WTC11 (cell line): ENCODE data around the gene FGF1. TPM values are rescaled to one million over a fixed set of nuclear protein-coding genes. Genes with fewer than 3 reads are reported as not detected.

ENCODE experiments used
- ATAC-seq: fragments of 200-7000 bp; cut with Tn5 transposase; 2 replicates; pipeline ENCODE4 v1.10.0; 2021; ENCODE audit warnings: mild to moderate bottlenecking, moderate library complexity
- CTCF ChIA-PET: fragments of 300-600 bp; sonication (Branson Sonifier 250); formaldehyde crosslinking; loops from one replicate; lab custom pipeline; 2021; ENCODE audit warnings: antibody characterized with exemption; lab: Charles Lee
- POLR2A ChIA-PET: fragments of 350-600 bp; sonication (Branson Sonifier 250); formaldehyde crosslinking; loops from one replicate; lab custom pipeline; 2021; ENCODE audit warnings: antibody characterized with exemption; lab: Charles Lee
- DNase-seq: peaks from one replicate; pipeline ENCODE4 v3.0.0; 2021; ENCODE audit warnings: low spot score
- H3K27ac Mint-ChIP-seq: 2 replicates; pipeline ENCODE4 v1.8.0; 2021; ENCODE audit warnings: mixed read lengths
- H3K27me3 Mint-ChIP-seq: 2 replicates; pipeline ENCODE4 v1.8.0; 2021; ENCODE audit warnings: low read depth, mild to moderate bottlenecking, moderate library complexity, mixed read lengths
- H3K36me3 Mint-ChIP-seq: 2 replicates; pipeline ENCODE4 v1.8.0; 2021; ENCODE audit warnings: mixed read lengths
- H3K4me1 Mint-ChIP-seq: 2 replicates; pipeline ENCODE4 v1.8.0; 2022; ENCODE audit warnings: mixed read lengths
- H3K4me3 Mint-ChIP-seq: 2 replicates; pipeline ENCODE4 v1.8.0; 2021; ENCODE audit warnings: mild to moderate bottlenecking, moderate library complexity, mixed read lengths
- H3K9me3 Mint-ChIP-seq: 2 replicates; pipeline ENCODE4 v1.8.0; 2021; ENCODE audit warnings: mixed read lengths
- CREB1 ChIP-seq: sonication (generic); formaldehyde crosslinking; IDR thresholded peaks from 2 replicates; pipeline ENCODE4 v1.8.0; 2023; ENCODE audit warnings: mild to moderate bottlenecking, missing genetic modification reagents
- FOXP1 ChIP-seq: sonication (generic); formaldehyde crosslinking; IDR thresholded peaks from 2 replicates; pipeline ENCODE4 v1.8.0; 2022; ENCODE audit warnings: missing genetic modification reagents, mild to moderate bottlenecking, moderate library complexity, borderline replicate concordance
- HMGA2 ChIP-seq: fragments of 250-450 bp; sonication (Bioruptor Pico); IDR thresholded peaks from 2 replicates; pipeline ENCODE4 v1.4.0; 2021; ENCODE audit warnings: mild to moderate bottlenecking, moderate library complexity
- KAT7 ChIP-seq: sonication (generic); formaldehyde crosslinking; IDR thresholded peaks from 2 replicates; pipeline ENCODE4 v1.8.1; 2023; ENCODE audit warnings: missing genetic modification reagents, mild to moderate bottlenecking, borderline replicate concordance
- NR2C2 ChIP-seq: sonication (generic); formaldehyde crosslinking; IDR thresholded peaks from 2 replicates; pipeline ENCODE4 v1.8.0; 2022; ENCODE audit warnings: mild to moderate bottlenecking, missing genetic modification reagents
- PRRX2 ChIP-seq: fragments of 250-450 bp; sonication (Bioruptor Pico); IDR thresholded peaks from 2 replicates; pipeline ENCODE4 v1.8.0; 2021; ENCODE audit warnings: mild to moderate bottlenecking
- RELA ChIP-seq: sonication (generic); formaldehyde crosslinking; IDR thresholded peaks from 2 replicates; pipeline ENCODE4 v1.8.1; 2022; ENCODE audit warnings: missing genetic modification reagents, mild to moderate bottlenecking, borderline replicate concordance
- SOX15 ChIP-seq: fragments of 250-450 bp; sonication (Bioruptor Pico); IDR thresholded peaks from 2 replicates; pipeline ENCODE4 v1.9.0; 2021; ENCODE audit warnings: mild to moderate bottlenecking
- ZBTB21 ChIP-seq: sonication (generic); formaldehyde crosslinking; IDR thresholded peaks from 2 replicates; pipeline ENCODE4 v1.8.1; 2023; ENCODE audit warnings: mild to moderate bottlenecking, missing genetic modification reagents, borderline replicate concordance
- ZNF219 ChIP-seq: sonication (generic); formaldehyde crosslinking; IDR thresholded peaks from 2 replicates; pipeline ENCODE4 v1.8.0; 2023; ENCODE audit warnings: missing genetic modification reagents, mild to moderate bottlenecking, borderline replicate concordance
- ZNF232 ChIP-seq: sonication (generic); formaldehyde crosslinking; IDR thresholded peaks from 2 replicates; pipeline ENCODE4 v1.8.0; 2022; ENCODE audit warnings: mild to moderate bottlenecking, missing genetic modification reagents
- ZNF416 ChIP-seq: fragments of 250-450 bp; sonication (Bioruptor Pico); IDR thresholded peaks from 2 replicates; pipeline ENCODE4 v1.9.0; 2021; ENCODE audit warnings: mild to moderate bottlenecking, inconsistent platforms
- total RNA-seq: library from RNA; stranded (reverse); gene quantifications from 3 replicates; pipeline ENCODE4 v1.2.3, GENCODE V29; 2021
- TF ChIP-seq, protein P1 (sequence below): sonication (generic); formaldehyde crosslinking; IDR thresholded peaks from 2 replicates; pipeline ENCODE4 v1.8.1; 2022; ENCODE audit warnings: mild to moderate bottlenecking, missing genetic modification reagents, moderate library complexity, borderline replicate concordance
- TF ChIP-seq, protein P2 (sequence below): sonication (generic); formaldehyde crosslinking; conservative IDR thresholded peaks from 2 replicates; pipeline ENCODE4 v1.8.1; 2022; ENCODE audit warnings: mild to moderate bottlenecking, missing genetic modification reagents
- TF ChIP-seq, protein P3 (sequence below): sonication (generic); formaldehyde crosslinking; IDR thresholded peaks from 2 replicates; pipeline ENCODE4 v1.8.0; 2022; ENCODE audit warnings: missing genetic modification reagents

Gene FGF1
- total RNA-seq, 1 experiment from 2014 or later = 0.55 TPM

DNA sequence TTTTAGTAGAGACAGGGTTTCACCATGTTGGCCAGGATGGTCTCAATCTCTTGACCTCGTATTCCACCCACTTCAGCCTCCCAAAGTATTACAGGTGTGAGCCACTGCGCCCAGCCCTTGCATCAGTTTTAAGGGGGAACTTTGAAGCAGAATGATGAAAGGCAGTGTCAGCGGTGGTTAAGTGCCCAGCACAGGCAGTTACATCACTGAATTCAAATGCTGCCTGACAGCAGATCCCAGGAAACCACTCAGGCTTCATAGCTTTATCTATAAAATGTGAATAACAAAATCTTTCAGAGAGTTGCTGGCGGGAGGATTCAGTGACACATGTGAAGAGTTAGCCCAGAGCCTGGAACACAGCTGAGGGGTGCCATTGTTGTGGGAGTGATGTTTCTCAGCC is 26.5 kb downstream of the FGF1 start:
- no peaks in the 10 kb centered on the region for H3K27me3 Mint-ChIP-seq
- H3K36me3 Mint-ChIP-seq = no peaks in the 10 kb centered on the region
- no peak for TF ChIP-seq ZNF416 (CRISPR knock-in tag)
- no peak for TF ChIP-seq ZBTB21 (CRISPR knock-in tag)
- TF ChIP-seq ZNF219 (CRISPR knock-in tag) = no peak
- no peak for TF ChIP-seq KAT7
- TF ChIP-seq PRRX2 (CRISPR knock-in tag) = no peak
- H3K4me3 Mint-ChIP-seq = no peak overlapping the region
- ATAC-seq (no peak), DNase-seq (no peak)
- POLR2A ChIA-PET = interaction anchor here (0.5 kb wide), 1 partner anchor 107 kb away, joined by 3 read pairs; no protein-coding TSS in a partner anchor
- H3K27ac Mint-ChIP-seq = no peak overlapping the region
- H3K9me3 Mint-ChIP-seq = peaks cover 6% of the 10 kb centered on the region
- peaks cover 21% of the 10 kb centered on the region for H3K4me1 Mint-ChIP-seq
- CTCF ChIA-PET = interaction anchor here (0.9 to 2.4 kb wide), 6 partner anchors 9 to 53 kb away, joined by 3 to 12 read pairs (median 3); no protein-coding TSS in a partner anchor

DNA sequence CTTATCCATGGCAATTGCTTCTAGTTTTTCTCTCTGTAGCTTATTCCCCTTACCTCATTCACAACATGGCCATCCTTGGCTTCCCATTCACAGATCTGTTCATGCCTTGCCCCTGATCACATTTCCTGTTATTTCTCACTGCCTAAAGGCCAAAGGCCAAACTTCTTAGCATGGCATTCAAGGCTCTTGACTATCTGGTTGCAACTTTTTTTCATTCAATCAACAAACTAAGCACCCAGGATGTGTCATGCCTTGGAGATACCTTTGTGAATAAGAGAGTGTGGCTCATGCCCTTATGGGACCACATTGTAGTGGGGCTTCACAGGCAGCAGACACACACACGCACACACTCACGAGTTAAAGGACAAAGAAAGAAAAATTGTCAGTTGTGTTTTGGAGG is 27.6 kb downstream of the FGF1 start:
- ChIA-PET POLR2A (no interaction called here), CTCF (interaction anchor here (1.6 kb wide), 1 partner anchor 41 kb away, joined by 9 read pairs; no protein-coding TSS in a partner anchor)
- no peak for DNase-seq

DNA sequence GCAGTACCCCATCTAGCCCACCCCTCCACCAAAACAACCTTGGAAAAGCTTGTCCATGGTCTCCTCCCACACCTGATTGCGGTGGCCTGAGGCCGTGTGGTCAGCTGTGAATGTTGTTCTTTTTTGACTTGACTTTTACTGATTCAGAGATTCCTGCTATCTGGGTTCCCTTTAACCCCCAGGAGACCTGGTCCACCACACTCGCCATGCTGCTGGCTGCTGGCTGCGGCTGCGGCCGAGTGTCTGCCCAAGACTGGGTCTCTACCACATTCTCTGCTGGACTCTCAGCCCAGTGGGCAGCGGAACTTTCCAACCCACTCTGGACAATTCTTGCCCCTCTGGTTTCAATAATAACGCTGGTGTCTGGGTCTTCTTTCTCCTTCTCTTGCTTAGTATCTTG is 28.4 kb downstream of the FGF1 start:
- no peak overlapping the region for H3K27ac Mint-ChIP-seq
- TF ChIP-seq NR2C2 (CRISPR knock-in tag) (no peak), FOXP1 (CRISPR knock-in tag) (no peak), RELA (CRISPR knock-in tag) (no peak)
- ATAC-seq = no peak
- no peak for DNase-seq
- H3K9me3 Mint-ChIP-seq = peaks cover 6% of the 10 kb centered on the region
- CTCF ChIA-PET = interaction anchor here (0.6 to 1.6 kb wide), 3 partner anchors 27 to 700 kb away, joined by 3 to 9 read pairs (median 3); partner anchors contain the start of gene PCDH12
- peaks cover 11% of the 10 kb centered on the region for H3K4me1 Mint-ChIP-seq
- H3K36me3 Mint-ChIP-seq = no peaks in the 10 kb centered on the region
- no peaks in the 10 kb centered on the region for H3K27me3 Mint-ChIP-seq
- no peak overlapping the region for H3K4me3 Mint-ChIP-seq
- POLR2A ChIA-PET = no interaction called here

More for the DNA sequence above, 27.6 kb downstream of the FGF1 start:
- Mint-ChIP-seq H3K9me3 (peaks cover 6% of the 10 kb centered on the region), H3K4me3 (no peak overlapping the region)
- no peak for ATAC-seq
- TF ChIP-seq ZNF232 (CRISPR knock-in tag) (no peak), HMGA2 (CRISPR knock-in tag) (no peak), CREB1 (CRISPR knock-in tag) (no peak), SOX15 (CRISPR knock-in tag) (no peak)
- TF ChIP-seq, protein P1, sequence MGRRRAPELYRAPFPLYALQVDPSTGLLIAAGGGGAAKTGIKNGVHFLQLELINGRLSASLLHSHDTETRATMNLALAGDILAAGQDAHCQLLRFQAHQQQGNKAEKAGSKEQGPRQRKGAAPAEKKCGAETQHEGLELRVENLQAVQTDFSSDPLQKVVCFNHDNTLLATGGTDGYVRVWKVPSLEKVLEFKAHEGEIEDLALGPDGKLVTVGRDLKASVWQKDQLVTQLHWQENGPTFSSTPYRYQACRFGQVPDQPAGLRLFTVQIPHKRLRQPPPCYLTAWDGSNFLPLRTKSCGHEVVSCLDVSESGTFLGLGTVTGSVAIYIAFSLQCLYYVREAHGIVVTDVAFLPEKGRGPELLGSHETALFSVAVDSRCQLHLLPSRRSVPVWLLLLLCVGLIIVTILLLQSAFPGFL = no peak
- TF ChIP-seq, protein P2, sequence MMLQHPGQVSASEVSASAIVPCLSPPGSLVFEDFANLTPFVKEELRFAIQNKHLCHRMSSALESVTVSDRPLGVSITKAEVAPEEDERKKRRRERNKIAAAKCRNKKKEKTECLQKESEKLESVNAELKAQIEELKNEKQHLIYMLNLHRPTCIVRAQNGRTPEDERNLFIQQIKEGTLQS = no peak
- TF ChIP-seq, protein P3, sequence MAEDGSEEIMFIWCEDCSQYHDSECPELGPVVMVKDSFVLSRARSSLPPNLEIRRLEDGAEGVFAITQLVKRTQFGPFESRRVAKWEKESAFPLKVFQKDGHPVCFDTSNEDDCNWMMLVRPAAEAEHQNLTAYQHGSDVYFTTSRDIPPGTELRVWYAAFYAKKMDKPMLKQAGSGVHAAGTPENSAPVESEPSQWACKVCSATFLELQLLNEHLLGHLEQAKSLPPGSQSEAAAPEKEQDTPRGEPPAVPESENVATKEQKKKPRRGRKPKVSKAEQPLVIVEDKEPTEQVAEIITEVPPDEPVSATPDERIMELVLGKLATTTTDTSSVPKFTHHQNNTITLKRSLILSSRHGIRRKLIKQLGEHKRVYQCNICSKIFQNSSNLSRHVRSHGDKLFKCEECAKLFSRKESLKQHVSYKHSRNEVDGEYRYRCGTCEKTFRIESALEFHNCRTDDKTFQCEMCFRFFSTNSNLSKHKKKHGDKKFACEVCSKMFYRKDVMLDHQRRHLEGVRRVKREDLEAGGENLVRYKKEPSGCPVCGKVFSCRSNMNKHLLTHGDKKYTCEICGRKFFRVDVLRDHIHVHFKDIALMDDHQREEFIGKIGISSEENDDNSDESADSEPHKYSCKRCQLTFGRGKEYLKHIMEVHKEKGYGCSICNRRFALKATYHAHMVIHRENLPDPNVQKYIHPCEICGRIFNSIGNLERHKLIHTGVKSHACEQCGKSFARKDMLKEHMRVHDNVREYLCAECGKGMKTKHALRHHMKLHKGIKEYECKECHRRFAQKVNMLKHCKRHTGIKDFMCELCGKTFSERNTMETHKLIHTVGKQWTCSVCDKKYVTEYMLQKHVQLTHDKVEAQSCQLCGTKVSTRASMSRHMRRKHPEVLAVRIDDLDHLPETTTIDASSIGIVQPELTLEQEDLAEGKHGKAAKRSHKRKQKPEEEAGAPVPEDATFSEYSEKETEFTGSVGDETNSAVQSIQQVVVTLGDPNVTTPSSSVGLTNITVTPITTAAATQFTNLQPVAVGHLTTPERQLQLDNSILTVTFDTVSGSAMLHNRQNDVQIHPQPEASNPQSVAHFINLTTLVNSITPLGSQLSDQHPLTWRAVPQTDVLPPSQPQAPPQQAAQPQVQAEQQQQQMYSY (CRISPR knock-in tag) = no peak
- TF ChIP-seq, all 79 proteins: peak for 0
- no peak overlapping the region for H3K27ac Mint-ChIP-seq
- peaks cover 13% of the 10 kb centered on the region for H3K4me1 Mint-ChIP-seq
- H3K36me3 Mint-ChIP-seq = no peaks in the 10 kb centered on the region
- no peaks in the 10 kb centered on the region for H3K27me3 Mint-ChIP-seq
